ENCODE results near the gene FGD1. TPM values are rescaled to one million over a fixed set of nuclear protein-coding genes. Genes with fewer than 3 reads are reported as not detected.

Gene FGD1
- total and polyA plus RNA-seq, 2 of the 8 experiments (the other 6 are each of a cell fraction or from before 2014, with no cell fraction given) = 6.8 to 34.9 TPM

DNA sequence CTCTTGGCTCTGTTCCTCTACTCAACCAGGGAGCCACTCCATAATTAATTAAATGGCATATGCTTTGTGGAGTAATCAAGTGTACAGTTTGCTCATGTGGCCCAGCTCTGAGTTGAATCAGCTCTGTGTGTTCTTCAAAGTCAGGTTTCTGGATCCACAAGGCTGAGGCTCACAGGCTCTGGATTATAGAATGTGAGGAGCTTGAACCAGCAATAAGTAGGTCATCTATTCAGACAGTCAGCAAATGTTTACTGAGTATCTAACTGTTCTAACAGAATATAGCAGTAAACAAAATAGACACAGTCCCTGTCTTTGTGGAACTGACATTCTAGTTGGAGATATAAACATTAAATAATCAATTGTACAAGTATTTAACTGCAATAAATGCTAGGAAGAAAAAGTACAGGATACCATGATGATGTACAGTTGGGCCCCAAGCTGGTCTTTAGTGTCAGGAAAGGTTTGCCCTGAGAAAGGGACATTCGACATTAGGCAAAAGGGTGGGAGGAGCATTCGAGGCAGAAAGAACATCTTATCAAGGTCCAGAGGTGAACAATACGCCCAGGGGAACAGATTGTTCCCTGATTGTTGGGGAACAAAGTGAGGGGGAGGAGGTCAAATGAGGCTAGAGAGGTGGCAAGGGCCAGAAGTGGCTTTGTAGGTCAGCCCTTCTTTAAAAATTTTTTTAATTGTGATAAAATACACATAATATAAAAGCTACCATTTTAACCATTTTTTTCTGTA lies 76.3 kb downstream of the FGD1 start (continued):
- TF ChIP-seq GTF2F1 (IDR thresholded peaks at IDR 0.05; ENCODE audit: borderline replicate concordance, low read depth, low read length) = no peak
- TF ChIP-seq, protein P1, sequence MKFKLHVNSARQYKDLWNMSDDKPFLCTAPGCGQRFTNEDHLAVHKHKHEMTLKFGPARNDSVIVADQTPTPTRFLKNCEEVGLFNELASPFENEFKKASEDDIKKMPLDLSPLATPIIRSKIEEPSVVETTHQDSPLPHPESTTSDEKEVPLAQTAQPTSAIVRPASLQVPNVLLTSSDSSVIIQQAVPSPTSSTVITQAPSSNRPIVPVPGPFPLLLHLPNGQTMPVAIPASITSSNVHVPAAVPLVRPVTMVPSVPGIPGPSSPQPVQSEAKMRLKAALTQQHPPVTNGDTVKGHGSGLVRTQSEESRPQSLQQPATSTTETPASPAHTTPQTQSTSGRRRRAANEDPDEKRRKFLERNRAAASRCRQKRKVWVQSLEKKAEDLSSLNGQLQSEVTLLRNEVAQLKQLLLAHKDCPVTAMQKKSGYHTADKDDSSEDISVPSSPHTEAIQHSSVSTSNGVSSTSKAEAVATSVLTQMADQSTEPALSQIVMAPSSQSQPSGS (IDR thresholded peaks at IDR 0.05; ENCODE audit: low read length) = no peak
- no peak for TF ChIP-seq ASH2L (IDR thresholded peaks at IDR 0.05; ENCODE audit: low read length)
- TF ChIP-seq SP1 (IDR thresholded peaks at IDR 0.05; ENCODE audit: low read depth, low read length) = no peak
- TF ChIP-seq RBBP5 (IDR thresholded peaks at IDR 0.05; ENCODE audit: borderline replicate concordance, low read depth, low read length) = no peak
- no peak for TF ChIP-seq POU5F1 (IDR thresholded peaks at IDR 0.05; ENCODE audit: low read depth, low read length)
- no peak for TF ChIP-seq FOSL1 (IDR thresholded peaks at IDR 0.05; ENCODE audit: insufficient read depth, low read depth, low read length)
- no peak for TF ChIP-seq CHD1 (IDR thresholded peaks at IDR 0.05; ENCODE audit: low read depth, low read length)
- TF ChIP-seq PHF8 (conservative IDR thresholded peaks at IDR 0.05; ENCODE audit: low read depth, low read length) = no peak
